Nasal cavity respiratory epithelium epithelial cell of viscerocranial mucosa (primary cell): ENCODE data around the gene PALM2AKAP2. TPM values are rescaled to one million over a fixed set of nuclear protein-coding genes. Genes with fewer than 3 reads are reported as not detected.

Experiments used
- total RNA-seq: library from RNA; depleted of rRNA; stranded (reverse); fragments of >200 nt; gene quantifications from 2 replicates; pipeline ENCODE4 v1.2.3, GENCODE V29; 2014

The PALM2AKAP2 gene
- total RNA-seq, result 2.7 and 14.2 TPM in 2 replicates

GRCh38 chr9:109779711-109780452, at the start of gene PALM2AKAP2:
Gene PALM2AKAP2, plus strand, starts transcription at chr9:109780198. Its CDS starts 291 bp downstream, at chr9:109780489.

